Aorta (tissue), 5 donors: ENCODE results near the gene KLF3. TPM values are rescaled to one million over a fixed set of nuclear protein-coding genes. Genes with fewer than 3 reads are reported as not detected.

Source experiments
- ATAC-seq: fragments of 200-7000 bp; cut with Tn5 transposase; one replicate; pipeline ENCODE4 v1.9.1; 2022; ENCODE audit warnings: moderate library complexity; ENCODE audit not compliant: low FRiP score
- DNase-seq, 2 donors: peaks; one replicate each; pipeline ENCODE4 v3.0.0-alpha.2; 2020
- H3K27ac ChIP-seq, 2 donors: one replicate each; pipeline ENCODE4 v1.5.1; 2013; ENCODE audit warnings: low read length in 2 of 2, mild to moderate bottlenecking in 2 of 2, moderate library complexity in 2 of 2, control low read depth in 1 of 2, inconsistent platforms in 1 of 2, low read depth in 1 of 2
- H3K27me3 ChIP-seq, 2 donors: one replicate each; pipeline ENCODE4 v1.6.1; 2013; ENCODE audit warnings: control low read depth in 1 of 2, low read length in 1 of 2, mild to moderate bottlenecking in 1 of 2, moderate library complexity in 1 of 2; ENCODE audit not compliant: insufficient read depth in 2 of 2, control insufficient read depth in 1 of 2
- H3K36me3 ChIP-seq, 2 donors: one replicate each; pipeline ENCODE4 v1.6.1; 2013; ENCODE audit warnings: control low read depth in 1 of 2, low read length in 1 of 2, mild to moderate bottlenecking in 1 of 2; ENCODE audit not compliant: insufficient read depth in 2 of 2, control insufficient read depth in 1 of 2
- H3K4me1 ChIP-seq, 2 donors: one replicate each; pipeline ENCODE4 v1.6.1; 2013; ENCODE audit warnings: low read length in 2 of 2, control low read depth in 1 of 2, mild to moderate bottlenecking in 1 of 2, moderate library complexity in 1 of 2; ENCODE audit not compliant: insufficient read depth in 2 of 2, control insufficient read depth in 1 of 2
- H3K4me3 ChIP-seq, 2 donors: one replicate each; pipeline ENCODE4 v1.5.1; 2013; ENCODE audit warnings: low read length in 2 of 2, control low read depth in 1 of 2, mild to moderate bottlenecking in 1 of 2
- H3K9me3 ChIP-seq: one replicate; pipeline ENCODE4 v1.6.1; 2013; ENCODE audit warnings: mild to moderate bottlenecking, low read length; ENCODE audit not compliant: control insufficient read depth
- WGBS, 2 donors: extraction: QIAGEN DNeasy Blood & Tissue Kit; methylation state at CpG; one replicate each; pipeline ENCODE4 v1.1.7; 2013; 5-methylcytosine and 5-hydroxymethylcytosine counted together
- intact Hi-C, 2 donors: fragments of 100-400 bp; cut with DNase I; formaldehyde crosslinking; loops; one replicate each; pipeline versions ENCODE4 v1.14.2 to v1.15.0; 2022
- polyA plus RNA-seq, 2 donors: library from polyadenylated mRNA; stranded (reverse); fragments of 200-250 nt; gene quantifications; one replicate each; pipeline ENCODE4 v1.2.3, GENCODE V29; 2013
- total RNA-seq, 2 donors: library from RNA; stranded (reverse); fragmentation: NEBNext Ultra II Directional; extraction: Animal tissue kit (Norgen Biotek cat#: 25700); gene quantifications; one replicate each; pipeline ENCODE4 v1.2.1, GENCODE V29; 2021
- donor health status: healthy with polysubstance abuse.
- donor health status: Bipolar disorder and iron deficiency.
- donor health status: DM: no; HTN: no; CAD: no.
- donor health status: DM: no; HTN: no; CAD: no.
- donor health status: DM: yes; HTN: yes; CAD: no.

KLF3 gene
- total and polyA plus RNA-seq, 4 donors = 13.0 to 66.8 (median 31.3) TPM

DNA sequence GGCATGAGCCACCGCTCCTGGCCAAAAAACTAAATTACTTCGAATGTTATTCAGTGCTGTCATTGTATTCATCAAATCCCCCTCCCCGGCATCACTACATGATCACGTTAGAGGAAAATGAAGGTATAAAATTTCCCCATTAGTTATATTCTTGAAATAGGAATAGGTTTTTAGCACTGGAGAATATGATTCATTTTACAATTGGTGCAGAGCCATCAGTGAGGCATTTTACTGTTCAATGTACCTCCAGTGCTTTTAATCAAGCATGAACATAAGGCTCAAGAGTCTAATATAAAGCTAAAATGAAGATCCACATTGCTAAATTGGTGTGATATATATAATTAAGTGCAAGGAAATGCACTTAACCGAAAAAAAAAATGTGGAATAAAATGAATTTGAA is 18.3 kb downstream of the KLF3 start:
- Histone ChIP-seq H3K27me3 (no peaks in the 10 kb centered on the region), H3K4me1 (peaks cover 5 to 15% of the 10 kb centered on the region in 2 donors), H3K27ac (no peak overlapping the region)

DNA sequence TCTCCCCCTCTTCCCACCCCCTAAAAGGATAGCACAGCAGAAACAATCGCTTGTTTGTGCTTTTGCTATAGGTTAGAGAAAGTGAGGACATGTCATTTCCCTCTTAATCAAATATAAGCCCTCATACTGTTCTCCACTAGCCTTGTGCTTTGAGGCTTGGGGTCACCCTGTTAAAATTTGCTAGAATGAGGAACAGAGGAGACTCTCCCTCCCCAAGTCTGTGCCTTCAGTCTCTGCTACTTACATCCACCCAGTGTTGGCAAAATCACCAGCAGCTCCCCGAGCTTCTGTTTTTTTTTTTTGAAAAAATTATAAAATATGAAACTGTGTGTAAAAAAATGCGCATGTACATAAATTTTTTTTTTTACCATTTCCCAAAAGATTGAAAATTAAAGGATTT is 19.3 kb downstream of the KLF3 start:
- Histone ChIP-seq H3K4me1 (peaks cover 6 to 15% of the 10 kb centered on the region in 2 donors), H3K4me3 (no peak overlapping the region), H3K36me3 (peaks cover 3 to 9% of the 10 kb centered on the region in 2 donors), H3K27me3 (no peaks in the 10 kb centered on the region), H3K9me3 (no peaks in the 10 kb centered on the region), H3K27ac (no peak overlapping the region)
- WGBS, 2 donors = 72 to 74% methylated on average over 3 of the region's 3 CpGs
- DNase-seq (no peak), ATAC-seq (no peak)
- intact Hi-C loops = no loop called here

More for the DNA sequence above, 18.3 kb downstream of the KLF3 start:
- H3K36me3 ChIP-seq = peaks cover 3 to 9% of the 10 kb centered on the region in 2 donors
- intact Hi-C loops = no loop called here
- WGBS, 2 donors = 54 to 55% methylated on average over 5 of the region's 5 CpGs
- H3K4me3 ChIP-seq = no peak overlapping the region
- DNase-seq (no peak), ATAC-seq (no peak)
- no peaks in the 10 kb centered on the region for H3K9me3 ChIP-seq

DNA sequence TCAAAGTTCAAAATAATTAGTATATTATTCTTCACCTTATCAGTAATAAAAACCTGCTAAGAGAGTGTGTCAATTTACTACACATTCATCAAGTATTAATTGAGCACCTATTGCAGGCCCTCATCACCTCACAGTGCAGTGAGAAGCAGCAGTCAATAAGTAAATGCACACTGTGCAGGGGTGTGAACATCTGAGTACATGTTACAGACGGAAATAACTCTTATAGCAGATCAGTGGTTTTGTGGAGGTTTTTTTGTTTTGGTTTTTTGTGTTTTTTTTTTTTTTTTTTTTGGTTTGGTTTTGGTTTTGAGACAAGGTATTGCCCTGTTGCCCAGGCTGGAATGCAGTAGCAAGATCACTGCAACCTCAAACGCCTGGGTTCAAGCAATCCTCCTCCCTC is 20.3 kb downstream of the KLF3 start:
- Histone ChIP-seq H3K27ac (no peak overlapping the region), H3K4me1 (peaks cover 6 to 15% of the 10 kb centered on the region in 2 donors), H3K4me3 (no peak overlapping the region), H3K27me3 (no peaks in the 10 kb centered on the region), H3K9me3 (no peaks in the 10 kb centered on the region), H3K36me3 (peaks cover 7 to 9% of the 10 kb centered on the region in 2 donors)
- ATAC-seq (no peak), DNase-seq (no peak)
- intact Hi-C loops = no loop called here
- WGBS, 2 donors = 80% methylated on average over 2 of the region's 2 CpGs

DNA sequence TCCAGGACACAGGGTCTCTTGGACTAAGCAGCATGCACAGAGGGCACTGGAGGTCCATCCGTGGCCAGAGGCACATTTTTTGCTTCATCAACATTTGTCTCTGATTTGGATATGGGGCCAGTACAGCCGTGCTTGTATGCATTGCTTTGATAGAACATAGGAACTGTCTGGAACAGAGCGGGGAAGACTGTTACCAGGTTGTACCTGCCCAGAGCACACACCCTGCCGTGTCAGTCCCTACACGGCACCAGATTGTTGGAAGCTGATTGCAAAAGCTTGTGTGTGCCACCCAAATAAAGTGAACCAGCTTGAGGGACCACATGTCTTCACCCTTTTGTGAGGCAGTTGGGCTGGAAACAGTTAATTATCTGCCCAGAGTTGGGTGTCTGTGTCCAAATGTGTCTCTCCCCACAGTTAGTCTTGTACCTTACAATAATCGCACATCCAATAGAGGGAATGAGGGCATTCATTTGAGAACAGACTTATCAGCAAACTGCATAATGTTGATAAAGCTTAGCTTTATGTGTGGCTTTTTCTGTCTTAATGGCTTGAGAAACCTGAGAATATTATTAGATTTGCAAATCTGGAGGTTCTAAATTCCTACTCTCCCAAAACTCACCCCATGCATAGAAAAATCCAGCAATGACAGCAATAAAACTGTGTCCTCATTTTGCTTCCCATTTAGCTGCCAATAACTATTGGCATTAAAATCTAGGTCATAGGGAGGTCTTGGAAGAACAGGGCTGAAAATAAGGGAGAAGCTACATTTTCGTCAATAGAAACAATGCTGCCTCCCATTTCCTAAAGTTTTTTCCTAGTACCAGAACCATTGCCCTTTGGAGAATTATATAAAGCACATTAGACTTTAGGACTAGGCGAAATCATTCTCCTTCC is 21.2 kb downstream of the KLF3 start:
- 48 to 51% methylated on average over 8 of the region's 8 CpGs for WGBS, 2 donors
- Histone ChIP-seq H3K27me3 (no peaks in the 10 kb centered on the region), H3K4me1 (peaks cover 6 to 15% of the 10 kb centered on the region in 2 donors), H3K4me3 (no peak overlapping the region), H3K27ac (no peak overlapping the region), H3K36me3 (peaks cover 10 to 11% of the 10 kb centered on the region in 2 donors), H3K9me3 (no peaks in the 10 kb centered on the region)
- DNase-seq (no peak), ATAC-seq (no peak)
- intact Hi-C loops = loop anchor here in 1 of 2 donors (5.0 kb wide), 1 partner anchor 623 kb away; no protein-coding TSS in a partner anchor

DNA sequence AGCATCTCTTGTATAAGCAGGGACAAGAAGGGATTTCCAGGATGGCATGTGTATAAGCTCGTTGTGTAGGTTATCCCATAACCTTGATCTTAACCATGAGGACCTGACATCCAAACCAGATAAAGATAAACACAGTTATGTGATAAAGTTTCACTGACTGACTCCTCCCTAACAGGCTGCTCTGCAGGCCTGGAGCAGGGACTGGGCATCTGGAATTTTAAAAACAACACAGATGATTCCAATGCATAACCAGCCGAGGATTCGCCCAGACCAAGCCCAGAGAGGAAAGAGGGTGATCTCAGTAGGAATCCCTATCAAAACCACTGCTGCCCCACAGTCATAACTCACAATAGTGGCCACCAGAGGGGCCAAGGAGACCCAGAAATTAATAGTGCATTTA is 22.7 kb downstream of the KLF3 start:
- no peaks in the 10 kb centered on the region for H3K9me3 ChIP-seq
- H3K27me3 ChIP-seq = no peaks in the 10 kb centered on the region
- peaks cover 5 to 10% of the 10 kb centered on the region in 2 donors for H3K36me3 ChIP-seq
- intact Hi-C loops = loop anchor here in 1 of 2 donors (5.0 kb wide), 1 partner anchor 624 kb away; no protein-coding TSS in a partner anchor
- 20 to 29% methylated on average over 3 of the region's 3 CpGs for WGBS, 2 donors
- no peak for DNase-seq
- H3K4me1 ChIP-seq = peaks cover 7 to 12% of the 10 kb centered on the region in 2 donors
- no peak overlapping the region for H3K4me3 ChIP-seq
- ATAC-seq = no peak
- H3K27ac ChIP-seq = no peak overlapping the region

DNA sequence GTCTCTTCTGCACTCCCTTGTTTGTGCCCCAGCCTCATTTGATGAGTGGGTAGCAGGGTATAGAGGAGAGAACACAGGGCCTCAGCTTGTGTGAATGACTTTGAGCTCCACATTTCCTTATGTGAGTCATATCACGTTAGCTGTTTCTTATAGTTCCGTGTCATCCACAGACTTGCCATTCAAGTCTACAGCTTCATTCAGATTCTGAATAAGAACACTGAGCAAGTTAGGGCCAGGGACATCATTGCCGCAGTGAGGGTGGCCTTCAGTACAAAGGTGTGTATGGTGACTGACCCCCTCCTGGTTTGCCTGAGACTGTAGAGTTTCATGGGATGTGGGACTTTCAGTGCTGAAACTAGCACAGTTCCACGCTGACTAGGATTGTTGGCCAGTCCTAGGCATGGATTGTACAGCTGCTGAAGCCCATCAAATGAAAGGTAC is 23.6 kb downstream of the KLF3 start:
- peak overlapping the region in 1 of 2 donors; percentile 40 for H3K27ac ChIP-seq
- intact Hi-C loops = loop anchor here in 1 of 2 donors (5.0 kb wide), 1 partner anchor 625 kb away; no protein-coding TSS in a partner anchor
- no peak for DNase-seq
- H3K4me1 ChIP-seq = peaks cover 7 to 11% of the 10 kb centered on the region in 2 donors
- H3K4me3 ChIP-seq = no peak overlapping the region
- H3K9me3 ChIP-seq = no peaks in the 10 kb centered on the region
- WGBS, 2 donors = 54 to 65% methylated on average over 4 of the region's 4 CpGs
- no peaks in the 10 kb centered on the region for H3K27me3 ChIP-seq
- ATAC-seq = no peak
- peaks cover 4 to 10% of the 10 kb centered on the region in 2 donors for H3K36me3 ChIP-seq

DNA sequence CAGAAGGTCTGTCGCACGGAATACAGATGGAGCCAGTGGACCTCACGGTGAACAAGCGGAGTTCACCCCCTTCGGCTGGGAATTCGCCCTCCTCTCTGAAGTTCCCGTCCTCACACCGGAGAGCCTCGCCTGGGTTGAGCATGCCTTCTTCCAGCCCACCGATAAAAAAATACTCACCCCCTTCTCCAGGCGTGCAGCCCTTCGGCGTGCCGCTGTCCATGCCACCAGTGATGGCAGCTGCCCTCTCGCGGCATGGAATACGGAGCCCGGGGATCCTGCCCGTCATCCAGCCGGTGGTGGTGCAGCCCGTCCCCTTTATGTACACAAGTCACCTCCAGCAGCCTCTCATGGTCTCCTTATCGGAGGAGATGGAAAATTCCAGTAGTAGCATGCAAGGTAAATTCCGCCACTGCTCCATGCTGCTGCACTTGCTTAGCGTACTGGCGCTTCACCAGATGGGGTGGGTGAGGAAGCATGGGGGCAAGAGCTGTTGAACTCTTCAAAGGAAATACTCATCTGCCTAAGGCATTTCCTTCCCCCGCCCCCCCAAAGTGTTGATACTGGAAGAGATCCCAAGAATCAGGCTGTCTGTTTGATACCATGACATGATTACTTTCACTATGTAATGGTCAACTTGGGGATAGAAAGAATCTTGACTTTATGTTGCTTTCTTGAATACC is 24.8 kb downstream of the KLF3 start:
- no peak overlapping the region for H3K27ac ChIP-seq
- peaks cover 4 to 10% of the 10 kb centered on the region in 2 donors for H3K36me3 ChIP-seq
- ATAC-seq (no peak), DNase-seq (no peak)
- no peaks in the 10 kb centered on the region for H3K9me3 ChIP-seq
- intact Hi-C loops = loop anchor here in 1 of 2 donors (5.0 kb wide), 1 partner anchor 627 kb away; no protein-coding TSS in a partner anchor
- no peaks in the 10 kb centered on the region for H3K27me3 ChIP-seq
- H3K4me1 ChIP-seq = peaks cover 7 to 9% of the 10 kb centered on the region in 2 donors
- H3K4me3 ChIP-seq = no peak overlapping the region
- WGBS, 2 donors = 94 to 95% methylated on average over 25 to 26 of the region's 26 CpGs

DNA sequence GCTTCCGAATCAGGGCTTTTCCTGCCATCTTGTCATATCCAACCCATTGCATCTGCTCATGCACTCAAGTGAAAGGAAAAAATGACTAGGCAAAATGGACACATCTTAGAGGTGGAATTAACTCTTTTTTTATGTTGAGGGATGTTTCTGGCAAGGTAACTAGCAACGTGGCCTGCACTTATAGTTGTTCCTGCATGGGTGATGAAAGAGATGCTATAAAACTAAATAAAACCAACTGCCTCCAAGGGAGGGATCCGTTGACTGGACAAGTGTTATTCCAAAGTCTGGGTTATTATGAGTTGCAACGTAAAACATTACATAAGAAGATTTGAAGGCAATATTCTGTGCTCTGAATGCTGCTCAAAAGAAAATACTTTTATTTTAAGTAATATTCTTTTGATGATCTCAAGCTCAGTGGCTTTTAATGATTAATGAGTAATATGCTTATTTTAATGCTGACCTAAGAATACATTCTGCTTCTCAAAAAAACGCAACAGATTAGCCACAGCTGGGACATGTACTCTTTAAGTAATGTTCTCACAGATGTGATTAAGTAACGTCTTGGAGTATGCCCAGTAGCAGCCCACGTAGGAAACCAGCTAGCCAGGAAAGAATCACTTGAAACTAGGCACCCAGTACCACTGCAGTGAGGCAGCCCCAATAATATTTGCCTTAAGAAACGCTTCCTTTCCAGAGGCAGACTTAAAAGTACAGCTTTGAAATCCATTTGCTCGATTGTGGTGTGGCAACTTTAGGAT is 27.4 kb downstream of the KLF3 start:
- DNase-seq = no peak
- intact Hi-C loops = no loop called here
- no peaks in the 10 kb centered on the region for H3K9me3 ChIP-seq
- peak; percentile 64 for ATAC-seq
- H3K36me3 ChIP-seq = peaks cover 4 to 15% of the 10 kb centered on the region in 2 donors
- H3K4me1 ChIP-seq = peaks cover 3 to 7% of the 10 kb centered on the region in 2 donors
- WGBS, 2 donors = 14 to 15% methylated on average over 9 of the region's 9 CpGs
- peak overlapping the region; percentile 81 to 86 for H3K27ac ChIP-seq
- no peak overlapping the region for H3K4me3 ChIP-seq
- H3K27me3 ChIP-seq = no peaks in the 10 kb centered on the region
